DOHH2 (cell line): ENCODE data around the gene SOX1.

Experiments used
- CTCF ChIP-seq: fragments of 200-600 bp; sonication (generic); IDR thresholded peaks from one replicate; pipeline ENCODE4 v1.5.1; 2014; ENCODE audit warnings: antibody characterized with exemption, mild to moderate bottlenecking, low read depth, low read length; ENCODE audit not compliant: poor library complexity, severe bottlenecking
- EZH2phosphoT487 ChIP-seq: fragments of 200-600 bp; sonication (generic); IDR thresholded peaks from 2 replicates; pipeline ENCODE4 v1.6.1; 2017; ENCODE audit warnings: borderline replicate concordance, mild to moderate bottlenecking, antibody characterized with exemption, low read length, moderate library complexity, mixed read lengths

DNA sequence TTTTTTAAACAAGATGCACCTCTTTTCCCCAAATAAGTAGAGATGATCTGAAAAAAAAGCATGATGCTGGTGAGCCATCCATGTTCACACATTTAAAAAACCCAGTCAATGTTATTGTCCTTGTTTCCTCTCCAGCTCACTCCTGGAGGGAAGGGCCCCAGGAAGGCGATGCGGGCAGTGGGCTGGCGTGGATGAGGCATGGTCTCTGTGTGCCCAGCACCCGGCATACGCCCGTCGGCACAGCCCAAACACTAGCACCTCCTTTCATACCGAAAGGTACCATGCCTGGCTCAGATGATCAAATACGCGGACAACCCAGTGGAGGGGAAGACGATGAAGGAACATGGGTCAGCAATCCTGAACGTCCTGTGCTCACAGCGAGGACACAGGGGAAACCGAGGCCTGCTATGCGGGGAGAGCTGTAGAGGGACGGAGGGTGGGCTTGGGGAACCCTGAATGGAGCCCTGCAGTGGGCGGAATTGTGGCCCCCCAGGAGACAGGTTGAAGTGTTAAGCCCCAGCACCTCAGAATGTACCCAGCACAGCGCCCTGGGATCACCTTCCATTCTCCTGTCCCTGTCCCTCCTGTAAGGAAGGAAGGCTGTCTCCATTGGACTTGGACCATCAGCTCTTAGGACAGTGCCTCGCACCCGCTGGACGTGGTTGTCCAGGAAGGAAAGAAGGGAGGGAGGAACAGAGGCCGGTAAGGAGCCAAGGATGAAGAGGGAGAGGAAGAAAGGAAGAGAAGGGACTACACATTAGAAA, 49.4 kb downstream of the SOX1 start:
- no peak for TF ChIP-seq CTCF
- TF ChIP-seq EZH2phosphoT487, result no peak
